Omental fat pad (tissue), 4 donors: ENCODE measurements around the gene STX11. TPM values are rescaled to one million over a fixed set of nuclear protein-coding genes. Genes with fewer than 3 reads are reported as not detected.
"Not testable (repeated sequence)": the region's sequence is repeated elsewhere in the genome, so short reads cannot be mapped to it uniquely, and the experiment has no call there.

Experiments used
- ATAC-seq: fragments of 150-250 bp; one replicate; pipeline ENCODE4 v1.9.1; 2016; ENCODE audit warnings: mild to moderate bottlenecking, moderate library complexity; ENCODE audit not compliant: low FRiP score
- DNase-seq: peaks from one replicate; pipeline ENCODE4 v3.0.0-alpha.2; 2019; ENCODE audit warnings: low spot score
- total RNA-seq, 4 donors: library from RNA; depleted of rRNA; stranded (reverse); fragments of >200 nt; gene quantifications; one replicate each; pipeline ENCODE4 v1.1.0, GENCODE V29; 2016
- TF ChIP-seq, protein P1 (sequence below), 3 donors: fragments of 450-650 bp; IDR thresholded peaks; one replicate each; pipeline ENCODE4 v1.5.1; 2016 to 2017; ENCODE audit warnings: antibody characterized with exemption in 3 of 3, mild to moderate bottlenecking in 3 of 3, moderate library complexity in 2 of 3

Gene STX11
- total RNA-seq, 4 donors from 2014 or later: 34.5 to 156 (median 113) TPM

- ATAC-seq (no peak), DNase-seq (no peak)
- TF ChIP-seq, protein P1, sequence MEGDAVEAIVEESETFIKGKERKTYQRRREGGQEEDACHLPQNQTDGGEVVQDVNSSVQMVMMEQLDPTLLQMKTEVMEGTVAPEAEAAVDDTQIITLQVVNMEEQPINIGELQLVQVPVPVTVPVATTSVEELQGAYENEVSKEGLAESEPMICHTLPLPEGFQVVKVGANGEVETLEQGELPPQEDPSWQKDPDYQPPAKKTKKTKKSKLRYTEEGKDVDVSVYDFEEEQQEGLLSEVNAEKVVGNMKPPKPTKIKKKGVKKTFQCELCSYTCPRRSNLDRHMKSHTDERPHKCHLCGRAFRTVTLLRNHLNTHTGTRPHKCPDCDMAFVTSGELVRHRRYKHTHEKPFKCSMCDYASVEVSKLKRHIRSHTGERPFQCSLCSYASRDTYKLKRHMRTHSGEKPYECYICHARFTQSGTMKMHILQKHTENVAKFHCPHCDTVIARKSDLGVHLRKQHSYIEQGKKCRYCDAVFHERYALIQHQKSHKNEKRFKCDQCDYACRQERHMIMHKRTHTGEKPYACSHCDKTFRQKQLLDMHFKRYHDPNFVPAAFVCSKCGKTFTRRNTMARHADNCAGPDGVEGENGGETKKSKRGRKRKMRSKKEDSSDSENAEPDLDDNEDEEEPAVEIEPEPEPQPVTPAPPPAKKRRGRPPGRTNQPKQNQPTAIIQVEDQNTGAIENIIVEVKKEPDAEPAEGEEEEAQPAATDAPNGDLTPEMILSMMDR (IDR thresholded peaks at IDR 0.05): no peak
Observed at GRCh38 chr6:144177726-144178125, 27.4 kb downstream of the STX11 start.

GRCh38 chr6:144178323-144178722 is 28.0 kb downstream of the STX11 start:
- ATAC-seq (no peak), DNase-seq (no peak)
- TF ChIP-seq, protein P1 (IDR thresholded peaks at IDR 0.05): no peak

DNA sequence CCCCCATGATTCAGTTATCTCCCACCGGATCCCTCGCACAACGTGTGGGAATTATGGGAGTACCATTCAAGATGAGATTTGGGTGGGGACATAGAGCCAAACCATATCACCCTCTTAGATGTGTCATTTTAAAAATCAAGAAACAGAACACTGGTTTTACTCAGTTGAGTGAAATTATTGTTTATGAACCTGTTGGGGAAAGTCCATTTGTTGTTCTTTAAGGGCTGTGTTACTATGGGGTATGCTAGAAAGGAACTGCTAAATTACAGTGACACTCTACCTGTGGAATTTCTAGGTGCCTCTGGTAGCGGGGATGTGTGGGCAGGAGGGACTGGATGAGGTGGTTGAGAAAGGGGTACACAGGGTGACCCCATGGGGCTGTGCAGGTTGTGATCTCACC is 28.9 kb downstream of the STX11 start:
- DNase-seq (no peak), ATAC-seq (no peak)
- TF ChIP-seq, protein P1 (IDR thresholded peaks at IDR 0.05): no peak

- ATAC-seq (no peak), DNase-seq (no peak)
- TF ChIP-seq, protein P1 (IDR thresholded peaks at IDR 0.05): no peak
Observed at GRCh38 chr6:144179828-144180227, 29.5 kb downstream of the STX11 start.

DNA sequence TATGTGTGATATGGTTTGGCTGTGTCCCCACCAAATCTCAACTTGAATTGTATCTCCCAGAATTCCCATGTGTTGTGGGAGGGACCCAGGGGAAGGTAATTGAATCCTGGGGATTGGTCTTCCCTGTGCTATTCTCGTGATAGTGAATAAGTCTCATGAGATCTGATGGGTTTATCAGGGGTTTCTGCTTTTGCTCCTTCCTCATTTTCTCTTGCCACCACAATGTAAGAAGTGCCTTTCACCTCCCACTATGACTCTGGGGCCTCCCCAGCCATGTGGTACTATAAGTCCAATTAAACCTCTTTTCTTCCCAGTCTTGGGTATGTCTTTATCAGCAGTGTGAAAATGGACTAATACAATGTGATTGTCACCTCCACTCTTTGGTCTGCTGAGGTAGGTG is 30.0 kb downstream of the STX11 start:
- DNase-seq, ATAC-seq: not testable (repeated sequence)

DNA sequence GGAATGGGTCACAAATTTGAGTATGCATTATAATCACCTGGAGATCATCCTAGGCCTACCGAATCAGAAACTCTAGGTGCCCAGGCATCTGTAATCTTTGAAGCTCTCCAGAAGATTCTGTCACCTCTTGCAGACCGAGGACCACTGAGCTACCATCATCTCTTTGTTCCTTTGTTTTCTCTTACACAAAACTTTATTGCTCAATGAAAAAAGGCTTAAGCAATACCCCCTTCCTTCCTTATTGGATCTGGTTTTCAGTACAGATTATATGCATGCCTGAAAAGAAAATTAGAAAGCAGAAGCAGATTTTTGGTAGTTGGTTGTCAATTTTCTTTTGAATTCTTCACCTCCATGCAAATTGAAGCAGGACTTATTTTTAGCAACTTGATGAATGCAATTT is 31.3 kb downstream of the STX11 start:
- TF ChIP-seq, protein P1 (IDR thresholded peaks at IDR 0.05): no peak
- no peak for DNase-seq
- no peak for ATAC-seq

DNA sequence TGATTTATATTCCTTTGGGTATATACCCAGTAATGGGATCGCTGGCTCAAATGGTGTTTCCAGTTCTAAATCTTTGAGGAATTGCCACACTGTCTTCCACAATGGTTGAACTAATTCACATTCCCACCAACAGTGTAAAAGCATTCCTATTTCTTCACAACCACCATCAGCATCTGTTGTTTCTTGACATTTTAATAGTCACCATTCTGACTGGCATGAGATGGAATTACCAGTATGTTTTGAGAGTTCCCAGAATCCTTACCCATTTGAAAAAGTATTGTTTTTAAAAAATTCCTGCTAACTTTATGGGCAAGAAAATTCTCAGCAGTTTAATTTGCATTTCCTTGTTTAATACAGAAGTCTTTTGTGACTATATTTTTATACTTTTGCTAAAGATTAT is 33.9 kb downstream of the STX11 start:
- DNase-seq: not testable (repeated sequence)

GRCh38 chr6:144185133-144185836 is 35.0 kb downstream of the STX11 start:
- peak; percentile 45 for ATAC-seq
- TF ChIP-seq, protein P1 (IDR thresholded peaks at IDR 0.05): no peak
- no peak for DNase-seq

More for the DNA sequence above, 33.9 kb downstream of the STX11 start:
- ATAC-seq: not testable (repeated sequence)
